Measurements from ENCODE around the gene ZNF346. TPM values are rescaled to one million over a fixed set of nuclear protein-coding genes. Genes with fewer than 3 reads are reported as not detected.

Gene ZNF346
- total and polyA plus RNA-seq, 5 donors: 5.5 to 13.8 (median 11.7) TPM

- H3K27ac ChIP-seq (ENCODE audit: low read length): no peak within 1 kb of the TSS
- H3K4me3 ChIP-seq (ENCODE audit: low read length): peak within 1 kb of the TSS; percentile 27
- ATAC-seq (peak; percentile 73 to 80), DNase-seq (peak; percentile 73 to 85 (median 83))
- intact Hi-C loops (cut with DNase I): no loop called here
- WGBS: 2% methylated on average over 64 of the region's 68 CpGs
- H3K9me3 ChIP-seq (ENCODE audit: control insufficient read depth, low read length): no peaks in the 10 kb centered on the region
- no peaks in the 10 kb centered on the region for H3K27me3 ChIP-seq (ENCODE audit: control insufficient read depth, insufficient read depth)
- H3K4me1 ChIP-seq (ENCODE audit: control insufficient read depth, insufficient read depth, low read length): peaks cover 9% of the 10 kb centered on the region
Measured at GRCh38 chr5:177086654-177087397, 64.3 kb downstream of the ZNF346 start, which contains the start of gene FGFR4. FGFR4 (plus strand) TSS chr5:177086915; CDS start chr5:177089603, 2,688 bp downstream.

GRCh38 chr5:177087398-177088005, 65.0 kb downstream of the ZNF346 start:
- H3K27me3 ChIP-seq (ENCODE audit: control insufficient read depth, insufficient read depth): no peaks in the 10 kb centered on the region

GRCh38 chr5:177089127-177089526, 66.6 kb downstream of the ZNF346 start:
- H3K9me3 ChIP-seq (ENCODE audit: control insufficient read depth, low read length): no peaks in the 10 kb centered on the region
- H3K4me3 ChIP-seq (ENCODE audit: low read length): no peak overlapping the region
- DNase-seq (peak; percentile 71 to 83 (median 79)), ATAC-seq (peak; percentile 52 to 55)
- WGBS: 36% methylated on average over 5 of the region's 5 CpGs
- intact Hi-C loops (cut with DNase I): no loop called here
- H3K27ac ChIP-seq (ENCODE audit: low read length): no peak overlapping the region
- no peaks in the 10 kb centered on the region for H3K27me3 ChIP-seq (ENCODE audit: control insufficient read depth, insufficient read depth)
- H3K4me1 ChIP-seq (ENCODE audit: control insufficient read depth, insufficient read depth, low read length): peaks cover 9% of the 10 kb centered on the region

More at GRCh38 chr5:177087398-177088005, 65.0 kb downstream of the ZNF346 start:
- Histone ChIP-seq H3K4me1 (ENCODE audit: control insufficient read depth, insufficient read depth, low read length) (peaks cover 9% of the 10 kb centered on the region), H3K27ac (ENCODE audit: low read length) (no peak overlapping the region), H3K4me3 (ENCODE audit: low read length) (peak overlapping the region; percentile 27), H3K9me3 (ENCODE audit: control insufficient read depth, low read length) (no peaks in the 10 kb centered on the region)
- intact Hi-C loops (cut with DNase I): no loop called here
- ATAC-seq (no peak), DNase-seq (no peak)
- WGBS: 31% methylated on average over 23 of the region's 23 CpGs

- no peak overlapping the region for H3K27ac ChIP-seq (ENCODE audit: low read length)
- intact Hi-C loops (cut with DNase I): no loop called here
- WGBS: 85% methylated on average over 21 of the region's 21 CpGs
- H3K4me3 ChIP-seq (ENCODE audit: low read length): no peak overlapping the region
- no peak for ATAC-seq
- H3K9me3 ChIP-seq (ENCODE audit: control insufficient read depth, low read length): no peaks in the 10 kb centered on the region
- DNase-seq: no peak
- H3K27me3 ChIP-seq (ENCODE audit: control insufficient read depth, insufficient read depth): no peaks in the 10 kb centered on the region
- H3K4me1 ChIP-seq (ENCODE audit: control insufficient read depth, insufficient read depth, low read length): peaks cover 14% of the 10 kb centered on the region
Measured at GRCh38 chr5:177089825-177090641, 67.5 kb downstream of the ZNF346 start.

GRCh38 chr5:177090813-177091212, 68.3 kb downstream of the ZNF346 start:
- no peaks in the 10 kb centered on the region for H3K27me3 ChIP-seq (ENCODE audit: control insufficient read depth, insufficient read depth)
- H3K4me3 ChIP-seq (ENCODE audit: low read length): no peak overlapping the region
- WGBS: 97% methylated on average over 13 of the region's 13 CpGs
- no peak overlapping the region for H3K27ac ChIP-seq (ENCODE audit: low read length)
- H3K9me3 ChIP-seq (ENCODE audit: control insufficient read depth, low read length): no peaks in the 10 kb centered on the region
- no peak for DNase-seq
- intact Hi-C loops (cut with DNase I): no loop called here
- no peak for ATAC-seq
- H3K4me1 ChIP-seq (ENCODE audit: control insufficient read depth, insufficient read depth, low read length): peaks cover 18% of the 10 kb centered on the region

- intact Hi-C loops (cut with DNase I): no loop called here
- Histone ChIP-seq H3K4me1 (ENCODE audit: control insufficient read depth, insufficient read depth, low read length) (peaks cover 18% of the 10 kb centered on the region), H3K4me3 (ENCODE audit: low read length) (no peak overlapping the region), H3K9me3 (ENCODE audit: control insufficient read depth, low read length) (no peaks in the 10 kb centered on the region), H3K27ac (ENCODE audit: low read length) (no peak overlapping the region), H3K27me3 (ENCODE audit: control insufficient read depth, insufficient read depth) (no peaks in the 10 kb centered on the region)
- ATAC-seq (no peak), DNase-seq (peak in 1 of 3 donors; percentile 21)
- WGBS: 88% methylated on average over 3 of the region's 3 CpGs
Measured at GRCh38 chr5:177091232-177091631, 68.7 kb downstream of the ZNF346 start.

GRCh38 chr5:177092178-177093081, 69.9 kb downstream of the ZNF346 start:
- WGBS: 91% methylated on average over 32 of the region's 32 CpGs
- ATAC-seq: no peak
- Histone ChIP-seq H3K9me3 (ENCODE audit: control insufficient read depth, low read length) (no peaks in the 10 kb centered on the region), H3K27ac (ENCODE audit: low read length) (no peak overlapping the region), H3K27me3 (ENCODE audit: control insufficient read depth, insufficient read depth) (no peaks in the 10 kb centered on the region), H3K4me3 (ENCODE audit: low read length) (no peak overlapping the region), H3K4me1 (ENCODE audit: control insufficient read depth, insufficient read depth, low read length) (peaks cover 16% of the 10 kb centered on the region)
- DNase-seq: peak in 1 of 3 donors; percentile 50
- intact Hi-C loops (cut with DNase I): no loop called here

GRCh38 chr5:177093082-177093712, 70.7 kb downstream of the ZNF346 start:
- no peak overlapping the region for H3K4me3 ChIP-seq (ENCODE audit: low read length)
- H3K4me1 ChIP-seq (ENCODE audit: control insufficient read depth, insufficient read depth, low read length): peaks cover 16% of the 10 kb centered on the region
- no peaks in the 10 kb centered on the region for H3K9me3 ChIP-seq (ENCODE audit: control insufficient read depth, low read length)
- ATAC-seq: no peak
- no peak overlapping the region for H3K27ac ChIP-seq (ENCODE audit: low read length)
- peak in 2 of 3 donors; percentile 48 to 52 for DNase-seq
- intact Hi-C loops (cut with DNase I): no loop called here
- 96% methylated on average over 40 of the region's 40 CpGs for WGBS
- H3K27me3 ChIP-seq (ENCODE audit: control insufficient read depth, insufficient read depth): no peaks in the 10 kb centered on the region

GRCh38 chr5:177093803-177094202, 71.3 kb downstream of the ZNF346 start:
- H3K4me1 ChIP-seq (ENCODE audit: control insufficient read depth, insufficient read depth, low read length): peaks cover 14% of the 10 kb centered on the region
- H3K27ac ChIP-seq (ENCODE audit: low read length): no peak overlapping the region
- intact Hi-C loops (cut with DNase I): no loop called here
- ATAC-seq: no peak
- H3K27me3 ChIP-seq (ENCODE audit: control insufficient read depth, insufficient read depth): no peaks in the 10 kb centered on the region
- no peak overlapping the region for H3K4me3 ChIP-seq (ENCODE audit: low read length)
- no peak for DNase-seq
- WGBS: 91% methylated on average over 6 of the region's 6 CpGs
- no peaks in the 10 kb centered on the region for H3K9me3 ChIP-seq (ENCODE audit: control insufficient read depth, low read length)

Data from right cardiac atrium (tissue), 5 donors.